H1 (cell line): ENCODE results near the gene SHC1. TPM values are rescaled to one million over a fixed set of nuclear protein-coding genes. Genes with fewer than 3 reads are reported as not detected.

ENCODE experiments used
- CTCF ChIA-PET: fragments of 300-600 bp; sonication (Branson Sonifier 250); formaldehyde crosslinking; loops from one replicate; lab custom pipeline; 2021; ENCODE audit not compliant: partially characterized antibody; lab: Charles Lee
- POLR2A ChIA-PET: fragments of 300-600 bp; sonication (Branson Sonifier 250); formaldehyde crosslinking; loops from one replicate; lab custom pipeline; 2021; ENCODE audit warnings: inconsistent platforms; ENCODE audit not compliant: partially characterized antibody; lab: Charles Lee
- DNase-seq, 2 experiments: peaks; one replicate each; pipeline versions ENCODE4 v3.0.0 to v3.0.0-alpha.2; 2010 to 2022; ENCODE audit warnings: low spot score in 2 of 2, low read depth in 1 of 2, mixed read lengths in 1 of 2
- FAIRE-seq: peaks from 2 replicates; lab custom pipeline; 2011; peaks lifted over from hg19 to GRCh38; lab: Jason Lieb, UNC
- H2AFZ ChIP-seq: 2 replicates; pipeline ENCODE4 v1.8.1; 2012; ENCODE audit warnings: low read length, inconsistent platforms
- H2AK5ac ChIP-seq: 2 replicates; pipeline ENCODE4 v1.6.1; 2013; ENCODE audit warnings: low read depth, low read length
- H2BK120ac ChIP-seq: replicated peaks from 2 replicates; pipeline ENCODE3; 2013; ENCODE audit warnings: low read depth, low read length, inconsistent platforms
- H2BK12ac ChIP-seq: 2 replicates; pipeline ENCODE4 v1.6.1; 2013; ENCODE audit warnings: low read depth, low read length
- H2BK15ac ChIP-seq: 2 replicates; pipeline ENCODE4 v1.6.1; 2013; ENCODE audit warnings: low read length
- H2BK20ac ChIP-seq: 2 replicates; pipeline ENCODE4 v1.6.1; 2013; ENCODE audit warnings: low read length
- H2BK5ac ChIP-seq: 2 replicates; pipeline ENCODE4 v1.6.1; 2013; ENCODE audit warnings: low read depth, low read length
- H3K14ac ChIP-seq: 2 replicates; pipeline ENCODE4 v1.6.1; 2013; ENCODE audit warnings: inconsistent platforms; ENCODE audit not compliant: insufficient read length
- H3K18ac ChIP-seq: 2 replicates; pipeline ENCODE4 v1.6.1; 2013; ENCODE audit warnings: low read length; ENCODE audit errors: extremely low read depth
- H3K23ac ChIP-seq: 2 replicates; pipeline ENCODE4 v1.6.1; 2013; ENCODE audit warnings: inconsistent platforms; ENCODE audit not compliant: insufficient read length
- H3K23me2 ChIP-seq: 2 replicates; pipeline ENCODE4 v1.6.1; 2013; ENCODE audit warnings: low read depth, low read length
- H3K27ac ChIP-seq: 2 replicates; pipeline ENCODE4 v1.6.1; 2011; ENCODE audit warnings: low read depth, low read length, inconsistent platforms
- H3K27me3 ChIP-seq, 4 experiments: replicated peaks in 1 of 4; 1 replicate in 1 of 4; 2 replicates in 3 of 4; pipeline versions ENCODE4 v1.6.1 to v1.8.1; 2011 to 2013; ENCODE audit warnings: low read length in 3 of 4, mild to moderate bottlenecking in 3 of 4, inconsistent platforms in 2 of 4, mixed read lengths in 2 of 4, moderate library complexity in 1 of 4; ENCODE audit not compliant: control insufficient read depth in 3 of 4, insufficient read depth in 3 of 4; ENCODE audit errors: extremely low read depth in 1 of 4
- H3K36me3 ChIP-seq, 4 experiments: 2 replicates each; pipeline versions ENCODE4 v1.6.1 to v1.8.1; 2011 to 2013; ENCODE audit warnings: mild to moderate bottlenecking in 4 of 4, low read length in 3 of 4, moderate library complexity in 2 of 4, control low read depth in 1 of 4, inconsistent platforms in 1 of 4; ENCODE audit not compliant: insufficient read depth in 4 of 4, control insufficient read depth in 2 of 4
- H3K4ac ChIP-seq: replicated peaks from 2 replicates; pipeline ENCODE3; 2013; ENCODE audit warnings: low read length, low read depth, mixed read lengths, inconsistent platforms; ENCODE audit not compliant: insufficient read length
- H3K4me1 ChIP-seq, 4 experiments: replicated peaks in 1 of 4; 1 replicate in 1 of 4; 2 replicates in 3 of 4; pipeline versions ENCODE4 v1.6.1 to v1.8.1; 2011 to 2013; ENCODE audit warnings: low read length in 3 of 4, inconsistent platforms in 2 of 4, mixed read lengths in 1 of 4; ENCODE audit not compliant: insufficient read depth in 4 of 4, control insufficient read depth in 3 of 4
- H3K4me2 ChIP-seq, 2 experiments: 2 replicates each; pipeline versions ENCODE4 v1.6.1 to v1.8.1; 2011 to 2013; ENCODE audit warnings: low read depth in 2 of 2, low read length in 2 of 2, control low read depth in 1 of 2, inconsistent platforms in 1 of 2, mild to moderate bottlenecking in 1 of 2; ENCODE audit not compliant: insufficient read depth in 1 of 2
- H3K4me3 ChIP-seq, 4 experiments: fragments of 200-600, 300-600 bp in 1 of 4; sonication (generic), shearing (Covaris generic), sonication (Bioruptor Twin) in 1 of 4; 2 replicates each; pipeline versions ENCODE4 v1.5.1 to v1.8.1; 2011 to 2016; ENCODE audit warnings: low read length in 4 of 4, low read depth in 3 of 4, control low read depth in 2 of 4, inconsistent platforms in 2 of 4, mild to moderate bottlenecking in 2 of 4, mixed read lengths in 1 of 4, moderate library complexity in 1 of 4; ENCODE audit not compliant: insufficient read depth in 2 of 4; ENCODE audit errors: extremely low read depth in 1 of 4
- H3K56ac ChIP-seq: replicated peaks from 2 replicates; pipeline ENCODE3; 2013; ENCODE audit warnings: low read depth, mild to moderate bottlenecking, mixed read lengths, low read length, inconsistent platforms; ENCODE audit not compliant: insufficient read length
- H3K79me1 ChIP-seq: 2 replicates; pipeline ENCODE4 v1.6.1; 2013; ENCODE audit warnings: low read depth, low read length, control low read depth
- H3K79me2 ChIP-seq, 2 experiments: 2 replicates each; pipeline versions ENCODE4 v1.6.1 to v1.8.1; 2012 to 2013; ENCODE audit warnings: low read length in 2 of 2, mild to moderate bottlenecking in 2 of 2, inconsistent platforms in 1 of 2; ENCODE audit not compliant: insufficient read depth in 2 of 2, control insufficient read depth in 1 of 2
- H3K9ac ChIP-seq, 4 experiments: replicated peaks in 1 of 4; 1 replicate in 1 of 4; 2 replicates in 3 of 4; pipeline versions ENCODE4 v1.6.1 to v1.8.1; 2011 to 2013; ENCODE audit warnings: low read depth in 3 of 4, low read length in 3 of 4, control low read depth in 2 of 4, mild to moderate bottlenecking in 2 of 4, moderate library complexity in 2 of 4, inconsistent platforms in 1 of 4; ENCODE audit errors: extremely low read depth in 1 of 4
- H3K9me3 ChIP-seq, 2 experiments: 2 replicates each; pipeline versions ENCODE4 v1.6.1 to v1.8.1; 2012 to 2013; ENCODE audit warnings: mild to moderate bottlenecking in 2 of 2, moderate library complexity in 2 of 2, control low read depth in 1 of 2, inconsistent platforms in 1 of 2, low read depth in 1 of 2, low read length in 1 of 2, mixed read lengths in 1 of 2; ENCODE audit not compliant: insufficient read depth in 2 of 2
- H4K20me1 ChIP-seq, 2 experiments: replicated peaks in 1 of 2; 2 replicates each; pipeline versions ENCODE3 to v1.8.1; 2011 to 2013; ENCODE audit warnings: inconsistent platforms in 2 of 2, low read length in 2 of 2, mild to moderate bottlenecking in 1 of 2; ENCODE audit not compliant: insufficient read depth in 2 of 2, control insufficient read depth in 1 of 2
- H4K5ac ChIP-seq: 2 replicates; pipeline ENCODE4 v1.6.1; 2013; ENCODE audit warnings: low read length, low read depth, mixed read lengths, inconsistent platforms; ENCODE audit not compliant: insufficient read length
- H4K8ac ChIP-seq: 2 replicates; pipeline ENCODE4 v1.8.0; 2013; ENCODE audit warnings: mild to moderate bottlenecking, moderate library complexity, low read length, inconsistent platforms; ENCODE audit not compliant: insufficient read depth; ENCODE audit errors: extremely low read depth
- H4K91ac ChIP-seq: replicated peaks from 2 replicates; pipeline ENCODE3; 2013; ENCODE audit warnings: low read length, mixed read lengths, inconsistent platforms; ENCODE audit not compliant: insufficient read length
- BACH1 ChIP-seq: IDR thresholded peaks from 2 replicates; pipeline ENCODE4 v1.6.1; 2012; ENCODE audit warnings: low read length, improper control_type of control experiment
- BCL11A ChIP-seq, 2 experiments: IDR thresholded peaks; one replicate each; pipeline ENCODE4 v1.6.1; 2011; ENCODE audit warnings: low read depth in 2 of 2, low read length in 2 of 2, mild to moderate bottlenecking in 2 of 2
- CHD2 ChIP-seq: IDR thresholded peaks from 2 replicates; pipeline ENCODE4 v1.6.1; 2012; ENCODE audit warnings: low read length, improper control_type of control experiment
- FOSL1 ChIP-seq: IDR thresholded peaks from 2 replicates; pipeline ENCODE4 v1.6.1; 2011; ENCODE audit warnings: mild to moderate bottlenecking, low read depth, low read length, moderate library complexity; ENCODE audit not compliant: insufficient read depth
- GTF2F1 ChIP-seq: IDR thresholded peaks from 2 replicates; pipeline ENCODE4 v1.6.1; 2012; ENCODE audit warnings: low read depth, low read length, improper control_type of control experiment, borderline replicate concordance
- KDM4A ChIP-seq: IDR thresholded peaks from one replicate; pipeline ENCODE4 v1.7.1; 2012; ENCODE audit warnings: low read depth, mild to moderate bottlenecking, moderate library complexity, low read length, inconsistent platforms; ENCODE audit not compliant: severe bottlenecking
- KDM5A ChIP-seq: fragments of 200-600 bp; IDR thresholded peaks from 2 replicates; pipeline ENCODE4 v1.7.1; 2012; ENCODE audit warnings: mild to moderate bottlenecking, low read length, inconsistent platforms, mixed read lengths
- POLR2AphosphoS5 ChIP-seq: IDR thresholded peaks from 2 replicates; pipeline ENCODE4 v1.6.1; 2011; ENCODE audit warnings: low read depth, low read length
- RBBP5 ChIP-seq: IDR thresholded peaks from 2 replicates; pipeline ENCODE4 v1.7.1; 2012; ENCODE audit warnings: low read depth, mild to moderate bottlenecking, inconsistent platforms, low read length, moderate library complexity, borderline replicate concordance
- SP1 ChIP-seq: IDR thresholded peaks from 2 replicates; pipeline ENCODE4 v1.6.1; 2011; ENCODE audit warnings: low read depth, low read length
- TEAD4 ChIP-seq: IDR thresholded peaks from 2 replicates; pipeline ENCODE4 v1.6.1; 2012; ENCODE audit warnings: low read depth, low read length, inconsistent platforms, mixed read lengths
- USF2 ChIP-seq: IDR thresholded peaks from 2 replicates; pipeline ENCODE4 v1.6.1; 2011; ENCODE audit warnings: low read length, improper control_type of control experiment
- WGBS, 2 experiments: shearing (Covaris generic) in 1 of 2; methylation state at CpG; one replicate each; pipeline versions ENCODE4 v1.1.6 to v1.1.7; 2013 to 2015; ENCODE audit warnings: low lambda C conversion rate in 2 of 2, mixed read lengths in 2 of 2, inconsistent platforms in 1 of 2, low coverage in 1 of 2, missing lambda C conversion rate in 1 of 2; ENCODE audit not compliant: insufficient replicate concordance in 2 of 2, insufficient coverage in 1 of 2, insufficient read length in 1 of 2; ENCODE audit errors: extremely low coverage in 1 of 2, missing lambda C conversion rate in 1 of 2; 5-methylcytosine and 5-hydroxymethylcytosine counted together
- polyA plus RNA-seq, 7 experiments: library from polyadenylated mRNA; depleted of rRNA in 3 of 7; stranded (reverse) in 5 of 7; unstranded in 2 of 7; fragments of >200 nt in 5 of 7; fragments of 200-250 nt in 2 of 7; gene quantifications; 1 replicate in 5 of 7; 2 replicates in 1 of 7; 4 replicates in 1 of 7; pipeline versions ENCODE4 v1.2.1 to v1.2.3, GENCODE V29; 2011 to 2013; ENCODE audit warnings: missing spikeins in 2 of 7, mixed read lengths in 2 of 7
- total RNA-seq: library from RNA; stranded (reverse); fragmentation: NEBNext Ultra II Directional; extraction: Animal tissue kit (Norgen Biotek cat#: 25700); gene quantifications from 2 replicates; pipeline ENCODE4 v1.2.1, GENCODE V29; 2021

Gene SHC1
- total and polyA plus RNA-seq, 2 of the 8 experiments (the other 6 are each of a cell fraction or from before 2014, with no cell fraction given) = 177 to 212 TPM

- Histone ChIP-seq H4K5ac (no peak overlapping the region), H3K27me3 (no peaks in the 10 kb centered on the region), H2BK120ac (no peak overlapping the region), H4K91ac (no peak overlapping the region), H2BK12ac (no peak overlapping the region), H3K14ac (no peak overlapping the region), H3K27ac (no peak overlapping the region), H2BK20ac (no peak overlapping the region), H3K18ac (no peak overlapping the region), H3K4me1 (peaks cover 0 to 4% (median 0%) of the 10 kb centered on the region in 4 experiments; a peak in 1 of 7 replicates), H3K23me2 (peaks cover 11% of the 10 kb centered on the region), H3K79me1 (no peaks in the 10 kb centered on the region; the same call in 1 of the 2 replicates), H4K8ac (no peak overlapping the region), H2BK5ac (no peak overlapping the region), H2AK5ac (no peak overlapping the region), H3K56ac (no peak overlapping the region), H2BK15ac (no peak overlapping the region), H3K79me2 (no peaks in the 10 kb centered on the region), H3K36me3 (no peaks in the 10 kb centered on the region; a peak in 1 of 8 replicates), H3K23ac (no peak overlapping the region), H3K4ac (no peak overlapping the region), H3K4me2 (no peak overlapping the region), H3K9me3 (no peaks in the 10 kb centered on the region; a peak in 1 of 4 replicates), H4K20me1 (no peaks in the 10 kb centered on the region), H3K4me3 (no peak overlapping the region), H2AFZ (no peak overlapping the region), H3K9ac (no peak overlapping the region)
- WGBS, 2 experiments = 88% methylated on average over 11 of the region's 11 CpGs; no CpG with 5 or more reads in 1 of the 2 experiments
- CTCF ChIA-PET = interaction anchor here (0.6 to 2.9 kb wide), 4 partner anchors 9 to 414 kb away, joined by 3 to 7 read pairs (median 4); no protein-coding TSS in a partner anchor
- no peak for TF ChIP-seq GTF2F1
- no peak for TF ChIP-seq CHD2
- TF ChIP-seq SP1 = no peak
- no peak for TF ChIP-seq BCL11A (IDR thresholded peaks at IDR 0.05; ENCODE audit: low read depth in 2 of 2, low read length in 2 of 2)
- no peak for TF ChIP-seq KDM4A
- no peak for TF ChIP-seq USF2
- no peak for TF ChIP-seq FOSL1
- no peak for TF ChIP-seq KDM5A
- no peak for TF ChIP-seq BACH1
- no peak for TF ChIP-seq POLR2AphosphoS5
- no peak for TF ChIP-seq RBBP5
- no peak for TF ChIP-seq TEAD4
- no peak for DNase-seq
- POLR2A ChIA-PET = interaction anchor here (0.7 to 1.4 kb wide), 3 partner anchors 10 to 50 kb away, joined by 3 to 4 read pairs (median 3); no protein-coding TSS in a partner anchor
- no peak for FAIRE-seq
These were observed 38.5 kb downstream of the SHC1 start for GRCh38 chr1:154931940-154932487.
